Liver (tissue), 9 donors: ENCODE measurements around the gene ZNF614. TPM values are rescaled to one million over a fixed set of nuclear protein-coding genes. Genes with fewer than 3 reads are reported as not detected.

Experiments
- DNase-seq: peaks from one replicate; pipeline ENCODE4 v3.0.0-alpha.2; 2017; ENCODE audit warnings: low spot score
- H3K27ac ChIP-seq, 2 donors: one replicate each; pipeline ENCODE4 v1.7.0; 2013; ENCODE audit warnings: inconsistent platforms in 2 of 2, low read length in 2 of 2, control low read depth in 1 of 2, low read depth in 1 of 2, mild to moderate bottlenecking in 1 of 2
- H3K27me3 ChIP-seq, 4 donors: one replicate each; pipeline versions ENCODE4 v1.6.1 to v1.7.0; 2013; ENCODE audit warnings: low read length in 3 of 4, inconsistent platforms in 1 of 4, mild to moderate bottlenecking in 1 of 4, moderate library complexity in 1 of 4; ENCODE audit not compliant: control insufficient read depth in 4 of 4, insufficient read depth in 4 of 4
- H3K36me3 ChIP-seq, 4 donors: one replicate each; pipeline versions ENCODE4 v1.6.1 to v1.7.0; 2013; ENCODE audit warnings: low read length in 3 of 4, mild to moderate bottlenecking in 3 of 4, low read depth in 1 of 4, moderate library complexity in 1 of 4; ENCODE audit not compliant: control insufficient read depth in 4 of 4, insufficient read depth in 3 of 4
- H3K4me1 ChIP-seq, 4 donors: one replicate each; pipeline versions ENCODE4 v1.6.1 to v1.7.0; 2013; ENCODE audit warnings: low read length in 3 of 4, mild to moderate bottlenecking in 3 of 4, moderate library complexity in 1 of 4; ENCODE audit not compliant: control insufficient read depth in 4 of 4, insufficient read depth in 4 of 4
- H3K4me3 ChIP-seq, 3 donors: one replicate each; pipeline versions ENCODE4 v1.6.1 to v1.7.0; 2013; ENCODE audit warnings: low read length in 3 of 3, control low read depth in 1 of 3, low read depth in 1 of 3, mild to moderate bottlenecking in 1 of 3
- H3K9ac ChIP-seq, 2 donors: one replicate each; pipeline ENCODE4 v1.7.0; 2013; ENCODE audit warnings: low read length in 2 of 2, mild to moderate bottlenecking in 2 of 2, moderate library complexity in 2 of 2, control low read depth in 1 of 2, low read depth in 1 of 2
- H3K9me3 ChIP-seq, 4 donors: one replicate each; pipeline versions ENCODE4 v1.6.1 to v1.7.0; 2013; ENCODE audit warnings: low read length in 3 of 4; ENCODE audit not compliant: control insufficient read depth in 4 of 4
- EGR1 ChIP-seq, 2 donors: IDR thresholded peaks; 2 replicates each; pipeline ENCODE4 v1.6.1; 2016 to 2018; ENCODE audit warnings: antibody characterized with exemption in 2 of 2, low read depth in 2 of 2
- FOXA1 ChIP-seq: IDR thresholded peaks from 2 replicates; pipeline ENCODE4 v1.6.1; 2016; ENCODE audit warnings: antibody characterized with exemption
- FOXA2 ChIP-seq: IDR thresholded peaks from 2 replicates; pipeline ENCODE4 v1.6.1; 2016; ENCODE audit warnings: antibody characterized with exemption
- GABPA ChIP-seq, 2 donors: IDR thresholded peaks in 1 of 2; conservative IDR thresholded peaks in 1 of 2; 2 replicates each; pipeline ENCODE4 v1.6.1; 2016; ENCODE audit warnings: antibody characterized with exemption in 2 of 2, mild to moderate bottlenecking in 1 of 2, moderate library complexity in 1 of 2
- HNF4A ChIP-seq, 2 donors: conservative IDR thresholded peaks; 2 replicates each; pipeline ENCODE4 v1.6.1; 2016; ENCODE audit warnings: antibody characterized with exemption in 2 of 2, mild to moderate bottlenecking in 2 of 2
- HNF4G ChIP-seq: IDR thresholded peaks from 2 replicates; pipeline ENCODE4 v1.6.1; 2016; ENCODE audit warnings: antibody characterized with exemption
- JUND ChIP-seq, 2 donors: IDR thresholded peaks; 2 replicates each; pipeline ENCODE4 v1.6.1; 2016; ENCODE audit warnings: antibody characterized with exemption in 2 of 2
- NR2F2 ChIP-seq: IDR thresholded peaks from 2 replicates; pipeline ENCODE4 v1.6.1; 2016; ENCODE audit warnings: antibody characterized with exemption
- RAD21 ChIP-seq, 2 donors: IDR thresholded peaks; 2 replicates each; pipeline ENCODE4 v1.6.1; 2016; ENCODE audit warnings: antibody characterized with exemption in 2 of 2, mild to moderate bottlenecking in 2 of 2
- RXRA ChIP-seq, 2 donors: IDR thresholded peaks; 2 replicates each; pipeline ENCODE4 v1.6.1; 2017 to 2018; ENCODE audit warnings: antibody characterized with exemption in 2 of 2, mild to moderate bottlenecking in 1 of 2
- SP1 ChIP-seq: IDR thresholded peaks from 2 replicates; pipeline ENCODE4 v1.6.1; 2018; ENCODE audit warnings: antibody characterized with exemption, mild to moderate bottlenecking
- TAF1 ChIP-seq: conservative IDR thresholded peaks from 2 replicates; pipeline ENCODE4 v1.6.1; 2016; ENCODE audit warnings: antibody characterized with exemption, mild to moderate bottlenecking
- YY1 ChIP-seq: IDR thresholded peaks from 2 replicates; pipeline ENCODE4 v1.6.1; 2016; ENCODE audit warnings: antibody characterized with exemption, mild to moderate bottlenecking
- WGBS: extraction: QIAGEN DNeasy Blood & Tissue Kit; methylation state at CpG from one replicate; pipeline ENCODE4 v1.1.7; 2013; 5-methylcytosine and 5-hydroxymethylcytosine counted together
- polyA plus RNA-seq, 2 donors: library from polyadenylated mRNA; stranded (reverse) in 1 of 2; unstranded in 1 of 2; fragments of 200-250 nt in 1 of 2; fragments of >200 nt in 1 of 2; fragmentation: Nextera tagmentation in 1 of 2; extraction: Ambion mirVana in 1 of 2; gene quantifications; one replicate each; pipeline versions ENCODE4 v1.2.1 to v1.2.3, GENCODE V29; 2013 to 2015
- total RNA-seq, 2 donors: library from RNA; depleted of rRNA; stranded (reverse); fragments of >200 nt; gene quantifications; one replicate each; pipeline ENCODE4 v1.2.3, GENCODE V29; 2014
- TF ChIP-seq, protein P1 (sequence below): IDR thresholded peaks from 2 replicates; pipeline ENCODE4 v1.6.1; 2016; ENCODE audit warnings: antibody characterized with exemption, mild to moderate bottlenecking
- TF ChIP-seq, protein P2 (sequence below): IDR thresholded peaks from 2 replicates; pipeline ENCODE4 v1.6.1; 2016; ENCODE audit warnings: antibody characterized with exemption
- TF ChIP-seq, protein P3 (sequence below): IDR thresholded peaks from 2 replicates; pipeline ENCODE4 v1.6.1; 2016; ENCODE audit warnings: antibody characterized with exemption
- TF ChIP-seq, protein P4 (sequence below): IDR thresholded peaks from 2 replicates; pipeline ENCODE4 v1.6.1; 2016; ENCODE audit warnings: antibody characterized with exemption
- TF ChIP-seq, protein P5 (sequence below): fragments of 150-350 bp; IDR thresholded peaks from 2 replicates; pipeline ENCODE4 v1.5.1; 2017; ENCODE audit warnings: improper control_type of control experiment, low read depth, low read length; ENCODE audit not compliant: missing input control
- donor health status: healthy.
- donor health status: healthy.
- donor health status: healthy.
- donor health status: healthy.
- donor health status: healthy.

The ZNF614 gene
- total and polyA plus RNA-seq, 4 donors: 1.1 to 4.7 (median 1.7) TPM

DNA sequence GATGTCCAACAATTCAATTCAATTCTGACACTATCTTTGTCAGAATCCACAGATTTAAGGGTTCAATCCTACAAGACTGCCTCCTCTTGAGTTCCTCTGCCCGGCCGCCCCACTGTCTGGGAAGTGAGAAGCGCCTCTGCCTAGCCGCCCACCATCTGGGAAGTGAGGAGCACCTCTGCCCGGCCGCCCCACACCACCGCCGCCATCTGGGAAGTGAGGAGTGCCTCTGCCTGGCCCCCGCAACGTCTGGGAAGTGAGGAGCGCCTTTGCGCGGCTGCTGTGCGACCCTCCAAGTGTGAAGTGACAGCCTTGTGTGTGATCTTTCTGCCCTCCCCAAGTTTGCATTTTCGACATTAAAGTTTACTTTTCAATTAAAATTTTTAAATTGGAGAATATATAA is 6.0 kb downstream of the ZNF614 start:
- TF ChIP-seq NR2F2 (no peak), HNF4G (no peak), YY1 (no peak), JUND (IDR thresholded peaks at IDR 0.05) (no peak), TAF1 (no peak), SP1 (no peak), FOXA1 (no peak), HNF4A (conservative IDR thresholded peaks at IDR 0.05) (no peak), EGR1 (IDR thresholded peaks at IDR 0.05; ENCODE audit: low read depth in 2 of 2) (no peak), RAD21 (IDR thresholded peaks at IDR 0.05) (no peak), RXRA (IDR thresholded peaks at IDR 0.05) (no peak), FOXA2 (no peak)
- TF ChIP-seq, protein P1, sequence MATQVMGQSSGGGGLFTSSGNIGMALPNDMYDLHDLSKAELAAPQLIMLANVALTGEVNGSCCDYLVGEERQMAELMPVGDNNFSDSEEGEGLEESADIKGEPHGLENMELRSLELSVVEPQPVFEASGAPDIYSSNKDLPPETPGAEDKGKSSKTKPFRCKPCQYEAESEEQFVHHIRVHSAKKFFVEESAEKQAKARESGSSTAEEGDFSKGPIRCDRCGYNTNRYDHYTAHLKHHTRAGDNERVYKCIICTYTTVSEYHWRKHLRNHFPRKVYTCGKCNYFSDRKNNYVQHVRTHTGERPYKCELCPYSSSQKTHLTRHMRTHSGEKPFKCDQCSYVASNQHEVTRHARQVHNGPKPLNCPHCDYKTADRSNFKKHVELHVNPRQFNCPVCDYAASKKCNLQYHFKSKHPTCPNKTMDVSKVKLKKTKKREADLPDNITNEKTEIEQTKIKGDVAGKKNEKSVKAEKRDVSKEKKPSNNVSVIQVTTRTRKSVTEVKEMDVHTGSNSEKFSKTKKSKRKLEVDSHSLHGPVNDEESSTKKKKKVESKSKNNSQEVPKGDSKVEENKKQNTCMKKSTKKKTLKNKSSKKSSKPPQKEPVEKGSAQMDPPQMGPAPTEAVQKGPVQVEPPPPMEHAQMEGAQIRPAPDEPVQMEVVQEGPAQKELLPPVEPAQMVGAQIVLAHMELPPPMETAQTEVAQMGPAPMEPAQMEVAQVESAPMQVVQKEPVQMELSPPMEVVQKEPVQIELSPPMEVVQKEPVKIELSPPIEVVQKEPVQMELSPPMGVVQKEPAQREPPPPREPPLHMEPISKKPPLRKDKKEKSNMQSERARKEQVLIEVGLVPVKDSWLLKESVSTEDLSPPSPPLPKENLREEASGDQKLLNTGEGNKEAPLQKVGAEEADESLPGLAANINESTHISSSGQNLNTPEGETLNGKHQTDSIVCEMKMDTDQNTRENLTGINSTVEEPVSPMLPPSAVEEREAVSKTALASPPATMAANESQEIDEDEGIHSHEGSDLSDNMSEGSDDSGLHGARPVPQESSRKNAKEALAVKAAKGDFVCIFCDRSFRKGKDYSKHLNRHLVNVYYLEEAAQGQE: no peak
- TF ChIP-seq, protein P2, sequence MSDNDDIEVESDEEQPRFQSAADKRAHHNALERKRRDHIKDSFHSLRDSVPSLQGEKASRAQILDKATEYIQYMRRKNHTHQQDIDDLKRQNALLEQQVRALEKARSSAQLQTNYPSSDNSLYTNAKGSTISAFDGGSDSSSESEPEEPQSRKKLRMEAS: no peak
- TF ChIP-seq, protein P3, sequence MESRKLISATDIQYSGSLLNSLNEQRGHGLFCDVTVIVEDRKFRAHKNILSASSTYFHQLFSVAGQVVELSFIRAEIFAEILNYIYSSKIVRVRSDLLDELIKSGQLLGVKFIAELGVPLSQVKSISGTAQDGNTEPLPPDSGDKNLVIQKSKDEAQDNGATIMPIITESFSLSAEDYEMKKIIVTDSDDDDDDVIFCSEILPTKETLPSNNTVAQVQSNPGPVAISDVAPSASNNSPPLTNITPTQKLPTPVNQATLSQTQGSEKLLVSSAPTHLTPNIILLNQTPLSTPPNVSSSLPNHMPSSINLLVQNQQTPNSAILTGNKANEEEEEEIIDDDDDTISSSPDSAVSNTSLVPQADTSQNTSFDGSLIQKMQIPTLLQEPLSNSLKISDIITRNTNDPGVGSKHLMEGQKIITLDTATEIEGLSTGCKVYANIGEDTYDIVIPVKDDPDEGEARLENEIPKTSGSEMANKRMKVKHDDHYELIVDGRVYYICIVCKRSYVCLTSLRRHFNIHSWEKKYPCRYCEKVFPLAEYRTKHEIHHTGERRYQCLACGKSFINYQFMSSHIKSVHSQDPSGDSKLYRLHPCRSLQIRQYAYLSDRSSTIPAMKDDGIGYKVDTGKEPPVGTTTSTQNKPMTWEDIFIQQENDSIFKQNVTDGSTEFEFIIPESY: no peak
- TF ChIP-seq, protein P4, sequence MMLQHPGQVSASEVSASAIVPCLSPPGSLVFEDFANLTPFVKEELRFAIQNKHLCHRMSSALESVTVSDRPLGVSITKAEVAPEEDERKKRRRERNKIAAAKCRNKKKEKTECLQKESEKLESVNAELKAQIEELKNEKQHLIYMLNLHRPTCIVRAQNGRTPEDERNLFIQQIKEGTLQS: no peak
- TF ChIP-seq, protein P5, sequence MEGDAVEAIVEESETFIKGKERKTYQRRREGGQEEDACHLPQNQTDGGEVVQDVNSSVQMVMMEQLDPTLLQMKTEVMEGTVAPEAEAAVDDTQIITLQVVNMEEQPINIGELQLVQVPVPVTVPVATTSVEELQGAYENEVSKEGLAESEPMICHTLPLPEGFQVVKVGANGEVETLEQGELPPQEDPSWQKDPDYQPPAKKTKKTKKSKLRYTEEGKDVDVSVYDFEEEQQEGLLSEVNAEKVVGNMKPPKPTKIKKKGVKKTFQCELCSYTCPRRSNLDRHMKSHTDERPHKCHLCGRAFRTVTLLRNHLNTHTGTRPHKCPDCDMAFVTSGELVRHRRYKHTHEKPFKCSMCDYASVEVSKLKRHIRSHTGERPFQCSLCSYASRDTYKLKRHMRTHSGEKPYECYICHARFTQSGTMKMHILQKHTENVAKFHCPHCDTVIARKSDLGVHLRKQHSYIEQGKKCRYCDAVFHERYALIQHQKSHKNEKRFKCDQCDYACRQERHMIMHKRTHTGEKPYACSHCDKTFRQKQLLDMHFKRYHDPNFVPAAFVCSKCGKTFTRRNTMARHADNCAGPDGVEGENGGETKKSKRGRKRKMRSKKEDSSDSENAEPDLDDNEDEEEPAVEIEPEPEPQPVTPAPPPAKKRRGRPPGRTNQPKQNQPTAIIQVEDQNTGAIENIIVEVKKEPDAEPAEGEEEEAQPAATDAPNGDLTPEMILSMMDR: no peak
- H3K27ac ChIP-seq: no peak overlapping the region
- no peaks in the 10 kb centered on the region for H3K27me3 ChIP-seq
- H3K4me1 ChIP-seq: no peaks in the 10 kb centered on the region
- peaks cover 19 to 67% (median 57%) of the 10 kb centered on the region in 4 donors for H3K36me3 ChIP-seq
- WGBS: 98% methylated on average over 15 of the region's 15 CpGs
- no peak overlapping the region for H3K4me3 ChIP-seq
- H3K9me3 ChIP-seq: peaks cover 51 to 87% (median 60%) of the 10 kb centered on the region in 4 donors
- no peak for DNase-seq
- no peak overlapping the region for H3K9ac ChIP-seq

DNA sequence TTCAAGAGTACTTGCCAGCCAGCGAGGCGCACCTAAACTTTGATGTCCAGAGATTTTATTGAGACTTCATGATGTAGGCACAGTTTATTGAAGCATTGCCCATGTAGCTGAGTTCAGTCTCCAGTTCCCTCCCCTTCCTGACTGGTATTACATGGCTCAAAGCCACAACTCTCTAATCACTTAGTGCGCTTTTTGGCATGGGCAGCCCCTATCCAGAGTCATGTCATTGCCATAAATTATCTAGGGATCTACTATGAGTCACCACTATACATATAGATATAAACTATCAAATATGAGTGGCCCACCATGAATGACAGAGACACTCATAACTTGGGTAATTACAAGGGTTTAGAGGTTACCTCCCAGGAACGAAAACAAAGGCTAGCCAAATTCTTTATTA is 7.7 kb downstream of the ZNF614 start:
- Histone ChIP-seq H3K4me1 (no peaks in the 10 kb centered on the region), H3K27me3 (no peaks in the 10 kb centered on the region), H3K4me3 (peak overlapping the region in 2 of 3 donors; percentile 44 to 55), H3K27ac (no peak overlapping the region), H3K36me3 (peaks cover 26 to 77% (median 69%) of the 10 kb centered on the region in 4 donors), H3K9me3 (peaks cover 62 to 91% (median 68%) of the 10 kb centered on the region in 4 donors), H3K9ac (no peak overlapping the region)
- TF ChIP-seq TAF1 (no peak), HNF4A (conservative IDR thresholded peaks at IDR 0.05) (no peak), GABPA (IDR thresholded peaks at IDR 0.05 in 1 of 2, conservative IDR thresholded peaks at IDR 0.05 in 1 of 2) (no peak), RXRA (IDR thresholded peaks at IDR 0.05) (no peak), FOXA1 (no peak)
- TF ChIP-seq, protein P4: no peak
- 99% methylated on average over 4 of the region's 4 CpGs for WGBS
- no peak for DNase-seq
